Measurements from ENCODE around the gene KLHL21. TPM values are rescaled to one million over a fixed set of nuclear protein-coding genes. Genes with fewer than 3 reads are reported as not detected.

Gene KLHL21
- 10 to 100 TPM; 51.0 to 54.7 TPM for total RNA-seq

GRCh38 chr1:6602669-6603237, at the start of gene KLHL21:
Gene KLHL21, minus strand, starts transcription at chr1:6602869. Its CDS starts 52 bp downstream, at chr1:6602817.

GRCh38 chr1:6624710-6625583, 22.3 kb upstream of the KLHL21 start, which contains the start of gene THAP3:
Gene THAP3, plus strand, starts transcription at chr1:6624868. Its CDS starts 351 bp downstream, at chr1:6625219.

GRCh38 chr1:6613361-6614018, 10.8 kb upstream of the KLHL21 start, which contains the start of gene PHF13:
Gene PHF13, plus strand, starts transcription at chr1:6613731. Its CDS starts 336 bp downstream, at chr1:6614067.

GRCh38 chr1:6579374-6580118, 23.1 kb downstream of the KLHL21 start, which contains the start of gene ZBTB48:
Gene ZBTB48, plus strand, starts transcription at chr1:6579994. Its CDS starts 616 bp downstream, at chr1:6580610.

GRCh38 chr1:6554907-6555778, 47.5 kb downstream of the KLHL21 start, which contains the start of gene TAS1R1:
Gene TAS1R1, plus strand, starts transcription at chr1:6555307. Its CDS starts 67 bp downstream, at chr1:6555374.

GRCh38 chr1:6554031-6554906, 48.4 kb downstream of the KLHL21 start, which contains the start of gene NOL9:
Gene NOL9, minus strand, starts transcription at chr1:6554513. Its CDS starts 11 bp downstream, at chr1:6554502.

Small RNA genes lying within 50 kb of the gene (small RNA-seq; reads per million reads assigned to genes)
- 0 reads per million in 2 donors for gene RNU6-731P

Other genes with a start within 250 kb of the KLHL21 start
- gene ACOT7, start 209.1 kb downstream of the KLHL21 start, total RNA-seq, result 100 to 1,000 TPM; 115 to 148 TPM
- under 1 TPM in 1 of 2 donors, not detected in 1; 0.33 TPM for gene HES2, start 182.9 kb downstream of the KLHL21 start, total RNA-seq
- gene ESPN, start 178.1 kb downstream of the KLHL21 start, total RNA-seq, result under 1 TPM in 1 of 2 donors, not detected in 1; under 0.01 TPM
- gene TNFRSF25, start 136.7 kb downstream of the KLHL21 start, total RNA-seq, result under 1 TPM in 1 of 2 donors, not detected in 1; under 0.01 TPM
- 1 to 10 TPM in 1 of 2 donors, under 1 TPM in 1; 0.33 to 1.4 TPM for gene PLEKHG5, start 111.2 kb downstream of the KLHL21 start, total RNA-seq
- gene NOL9, start 48.4 kb downstream of the KLHL21 start, total RNA-seq, result 10 to 100 TPM; 19.3 to 25.3 TPM
- gene TAS1R1, start 47.6 kb downstream of the KLHL21 start, total RNA-seq, result not detected
- gene ZBTB48, start 22.9 kb downstream of the KLHL21 start, total RNA-seq, result 10 to 100 TPM; 10.3 to 14.0 TPM
- gene PHF13, start 10.9 kb upstream of the KLHL21 start, total RNA-seq, result 1 to 10 TPM; 8.9 to 9.7 TPM
- 10 to 100 TPM; 14.8 to 21.0 TPM for gene THAP3, start 22.0 kb upstream of the KLHL21 start, total RNA-seq
- 10 to 100 TPM; 35.4 to 44.3 TPM for gene DNAJC11, start 98.9 kb upstream of the KLHL21 start, total RNA-seq
- gene CAMTA1, start 182.6 kb upstream of the KLHL21 start, total RNA-seq, result 10 to 100 TPM; 46.0 to 50.6 TPM